HCT116 (cell line): ENCODE results near the gene TEK. TPM values are rescaled to one million over a fixed set of nuclear protein-coding genes. Genes with fewer than 3 reads are reported as not detected.
A peak's percentile ranks its signal among the peaks of the same experiment; 100 is the strongest.

ENCODE experiments used
- ATAC-seq: fragments of 200-7000 bp; cut with Tn5 transposase; 2 replicates; pipeline ENCODE4 v1.9.1; 2020; ENCODE audit warnings: mild to moderate bottlenecking, moderate library complexity
- BruUV-seq: library from RNA; stranded (reverse); fragments of 400-500 nt; replicated peaks from 2 replicates; lab custom pipeline; 2021; lab: Mats Ljungman, UMichigan
- CTCF ChIA-PET: fragments of 300-600 bp; sonication (Branson Sonifier 250); formaldehyde crosslinking; loops from one replicate; lab custom pipeline; 2021; ENCODE audit warnings: antibody characterized with exemption; lab: Charles Lee
- POLR2A ChIA-PET: fragments of 300-600, 350-600 bp; sonication (Branson Sonifier 250); formaldehyde crosslinking; loops from one replicate; lab custom pipeline; 2021; ENCODE audit warnings: antibody characterized with exemption; lab: Charles Lee
- RAD21 ChIA-PET, 2 experiments: fragments of 300-600 bp; sonication (Branson Sonifier 250); formaldehyde crosslinking; loops; one replicate each; lab custom pipeline; 2023; ENCODE audit warnings: low total read pairs in 2 of 2; ENCODE audit not compliant: uncharacterized antibody in 2 of 2, unreplicated experiment in 2 of 2, low non-redundant PET in 1 of 2; lab: Charles Lee
- DNase-seq: peaks from one replicate; pipeline ENCODE4 v3.0.0-alpha.2; 2010; ENCODE audit warnings: low read depth, low spot score
- H2AFZ ChIP-seq: fragments of 200-600 bp; shearing (Covaris generic), sonication (generic); 2 replicates; pipeline ENCODE4 v1.6.1; 2017; ENCODE audit warnings: low read depth, mixed run types, mixed read lengths, antibody characterized with exemption, low read length; ENCODE audit not compliant: poor library complexity, severe bottlenecking
- H3K27ac ChIP-seq: 2 replicates; pipeline ENCODE4 v1.5.1; 2012; ENCODE audit warnings: low read depth, low read length
- H3K27me3 ChIP-seq: fragments of 200-600 bp; sonication (generic); 2 replicates; pipeline ENCODE4 v1.6.1; 2016; ENCODE audit warnings: mixed run types, low read length, mixed read lengths; ENCODE audit not compliant: insufficient read depth
- H3K36me3 ChIP-seq, 2 experiments: fragments of 200-500 bp in 1 of 2; fragments of 200-600 bp in 1 of 2; sonication (Bioruptor generic) in 1 of 2; sonication (generic) in 1 of 2; 2 replicates each; pipeline versions ENCODE4 v1.5.1 to v1.6.1; 2014 to 2016; ENCODE audit warnings: low read length in 2 of 2, inconsistent platforms in 1 of 2, mixed read lengths in 1 of 2, mixed run types in 1 of 2; ENCODE audit not compliant: insufficient read depth in 2 of 2, control insufficient read depth in 1 of 2
- H3K4me1 ChIP-seq, 2 experiments: fragments of 200-600 bp in 1 of 2; sonication (generic) in 1 of 2; 2 replicates each; pipeline versions ENCODE4 v1.5.1 to v1.6.1; 2012 to 2017; ENCODE audit warnings: low read length in 2 of 2, inconsistent platforms in 1 of 2, mild to moderate bottlenecking in 1 of 2, mixed read lengths in 1 of 2, mixed run types in 1 of 2, moderate library complexity in 1 of 2; ENCODE audit not compliant: insufficient read depth in 2 of 2, control insufficient read depth in 1 of 2
- H3K4me2 ChIP-seq: fragments of 200-600 bp; sonication (generic); 2 replicates; pipeline ENCODE4 v1.6.1; 2017; ENCODE audit warnings: mixed run types, low read length, mixed read lengths
- H3K4me3 ChIP-seq, 2 experiments: fragments of 200-600 bp in 1 of 2; sonication (generic) in 1 of 2; replicated peaks in 1 of 2; 2 replicates each; pipeline ENCODE4 v1.5.1; 2011 to 2016; ENCODE audit warnings: low read length in 2 of 2, control low read depth in 1 of 2, low read depth in 1 of 2, mild to moderate bottlenecking in 1 of 2, mixed read lengths in 1 of 2, mixed run types in 1 of 2
- H3K79me2 ChIP-seq: fragments of 200-600 bp; sonication (generic); 2 replicates; pipeline ENCODE4 v1.6.1; 2017; ENCODE audit warnings: mild to moderate bottlenecking, mixed run types, low read length, moderate library complexity, mixed read lengths; ENCODE audit not compliant: insufficient read depth
- H3K9ac ChIP-seq: fragments of 200-600 bp; sonication (generic); 2 replicates; pipeline ENCODE4 v1.6.1; 2016; ENCODE audit warnings: low read length, mixed read lengths
- H3K9me2 ChIP-seq: fragments of 200-600 bp; sonication (generic), shearing (Covaris generic); 2 replicates; pipeline ENCODE4 v1.6.1; 2017; ENCODE audit warnings: mixed run types, mild to moderate bottlenecking, moderate library complexity; ENCODE audit not compliant: insufficient read depth
- H3K9me3 ChIP-seq, 2 experiments: fragments of 200-500 bp in 1 of 2; fragments of 200-600 bp in 1 of 2; sonication (Bioruptor generic) in 1 of 2; sonication (generic) in 1 of 2; 2 replicates each; pipeline ENCODE4 v1.6.1; 2014 to 2017; ENCODE audit warnings: low read length in 2 of 2, mixed read lengths in 2 of 2, inconsistent platforms in 1 of 2, low read depth in 1 of 2, mild to moderate bottlenecking in 1 of 2, mixed run types in 1 of 2, moderate library complexity in 1 of 2; ENCODE audit not compliant: control insufficient read depth in 1 of 2, insufficient read depth in 1 of 2
- H4K20me1 ChIP-seq: fragments of 200-600 bp; sonication (generic), shearing (Covaris generic); 2 replicates; pipeline ENCODE4 v1.6.1; 2017; ENCODE audit warnings: mixed run types, mild to moderate bottlenecking, moderate library complexity; ENCODE audit not compliant: insufficient read depth
- ATF3 ChIP-seq: IDR thresholded peaks from 2 replicates; pipeline ENCODE4 v1.6.1; 2012
- CTCF ChIP-seq, 3 experiments: fragments of 200-600 bp in 1 of 3; sonication (generic) in 1 of 3; IDR thresholded peaks in 2 of 3; conservative IDR thresholded peaks in 1 of 3; 2 replicates each; pipeline ENCODE4 v1.5.1; 2012 to 2017; ENCODE audit warnings: low read depth in 2 of 3, low read length in 2 of 3, antibody characterized with exemption in 1 of 3, borderline replicate concordance in 1 of 3, control low read depth in 1 of 3, mild to moderate bottlenecking in 1 of 3, mixed read lengths in 1 of 3, mixed run types in 1 of 3, moderate library complexity in 1 of 3; ENCODE audit not compliant: insufficient read depth in 1 of 3
- EGR1 ChIP-seq: IDR thresholded peaks from 2 replicates; pipeline ENCODE4 v1.6.1; 2012; ENCODE audit warnings: low read depth
- ELF1 ChIP-seq: IDR thresholded peaks from 2 replicates; pipeline ENCODE4 v1.6.1; 2012; ENCODE audit warnings: low read depth, borderline replicate concordance
- JUND ChIP-seq: IDR thresholded peaks from 2 replicates; pipeline ENCODE4 v1.6.1; 2012
- REST ChIP-seq: IDR thresholded peaks from 2 replicates; pipeline ENCODE4 v1.6.1; 2012; ENCODE audit warnings: low read depth
- SP1 ChIP-seq: IDR thresholded peaks from 2 replicates; pipeline ENCODE4 v1.6.1; 2012; ENCODE audit warnings: low read depth
- SRF ChIP-seq: IDR thresholded peaks from 2 replicates; pipeline ENCODE4 v1.6.1; 2012; ENCODE audit warnings: low read depth
- YY1 ChIP-seq: IDR thresholded peaks from 2 replicates; pipeline ENCODE4 v1.6.1; 2011; ENCODE audit warnings: low read length, low read depth, moderate library complexity, mild to moderate bottlenecking; ENCODE audit not compliant: insufficient replicate concordance; ENCODE audit errors: extremely low read depth
- ZFX ChIP-seq: fragments of 450-650 bp; IDR thresholded peaks from 2 replicates; pipeline ENCODE4 v1.6.1; 2017
- ZNF274 ChIP-seq: fragments of 200-500 bp; sonication (Bioruptor generic); IDR thresholded peaks from 2 replicates; pipeline ENCODE4 v1.6.1; 2014; ENCODE audit warnings: mild to moderate bottlenecking, low read depth, low read length, inconsistent platforms
- intact Hi-C: fragments of 100-400 bp; cut with micrococcal nuclease; formaldehyde crosslinking; loops from 2 replicates; pipeline ENCODE4 v1.10.0; 2022
- total RNA-seq: library from RNA; stranded (reverse); gene quantifications from one replicate; pipeline ENCODE4 v1.2.1, GENCODE V29; 2021; ENCODE audit not compliant: unreplicated experiment

Gene TEK
- total RNA-seq, 1 experiment from 2014 or later: 0.15 TPM

- intact Hi-C loops: no loop called here
Observed at GRCh38 chr9:27162045-27162444, 53.0 kb downstream of the TEK start.

GRCh38 chr9:27165068-27165467 lies 56.0 kb downstream of the TEK start:
- Histone ChIP-seq H3K79me2 (no peaks in the 10 kb centered on the region), H3K9me3 (no peaks in the 10 kb centered on the region), H3K27me3 (no peaks in the 10 kb centered on the region), H3K9me2 (no peaks in the 10 kb centered on the region), H2AFZ (no peak overlapping the region), H3K36me3 (no peaks in the 10 kb centered on the region), H3K4me1 (no peaks in the 10 kb centered on the region; a peak in 1 of 4 replicates), H3K9ac (no peak overlapping the region), H4K20me1 (no peaks in the 10 kb centered on the region), H3K27ac (no peak overlapping the region), H3K4me2 (no peak overlapping the region), H3K4me3 (no peak overlapping the region)
- TF ChIP-seq ZNF274 (no peak), YY1 (no peak), REST (no peak), EGR1 (no peak), ZFX (no peak), SRF (no peak), JUND (no peak), CTCF (IDR thresholded peaks at IDR 0.05 in 2 of 3, conservative IDR thresholded peaks at IDR 0.05 in 1 of 3; ENCODE audit: borderline replicate concordance in 1 of 3, insufficient read depth in 1 of 3, low read depth in 2 of 3, low read length in 2 of 3) (no peak), ATF3 (no peak)
- RAD21 ChIA-PET: no interaction called here
- CTCF ChIA-PET: interaction anchor here (1.7 kb wide), 1 partner anchor 8 kb away, joined by 8 read pairs; no protein-coding TSS in a partner anchor
- no peak for DNase-seq
- no peak for ATAC-seq
- intact Hi-C loops: loop anchor here (5.0 kb wide), 1 partner anchor 138 kb away; no protein-coding TSS in a partner anchor
- POLR2A ChIA-PET: no interaction called here
- BruUV-seq: no TSS peak

More at GRCh38 chr9:27162045-27162444, 53.0 kb downstream of the TEK start:
- no peaks in the 10 kb centered on the region for H4K20me1 ChIP-seq
- no peak overlapping the region for H3K4me3 ChIP-seq
- H3K27me3 ChIP-seq: no peaks in the 10 kb centered on the region
- no peak for DNase-seq
- no peaks in the 10 kb centered on the region; a peak in 1 of 4 replicates for H3K4me1 ChIP-seq
- H3K4me2 ChIP-seq: no peak overlapping the region
- POLR2A ChIA-PET: interaction anchor here (0.7 kb wide), 1 partner anchor 83 kb away, joined by 4 read pairs; no protein-coding TSS in a partner anchor
- no peaks in the 10 kb centered on the region for H3K9me2 ChIP-seq
- TF ChIP-seq SP1: 0 out of 2 replicates have a peak, but pooled peaks have one; percentile 12
- TF ChIP-seq ELF1: no peak
- no peaks in the 10 kb centered on the region for H3K79me2 ChIP-seq
- H3K27ac ChIP-seq: no peak overlapping the region
- H3K9ac ChIP-seq: no peak overlapping the region
- CTCF ChIA-PET: no interaction called here
- H3K36me3 ChIP-seq: no peaks in the 10 kb centered on the region
- no peak for ATAC-seq
- RAD21 ChIA-PET: no interaction called here
- no TSS peak for BruUV-seq
- H2AFZ ChIP-seq: no peak overlapping the region
- H3K9me3 ChIP-seq: no peaks in the 10 kb centered on the region
